Hippocampal formation (tissue), 2 donors: ENCODE data around the gene CLEC9A.
"Not testable (repeated sequence)": the region's sequence is repeated elsewhere in the genome, so short reads cannot be mapped to it uniquely, and the experiment has no call there.

Experiments
- DNase-seq, 2 donors: peaks; one replicate each; lab custom pipeline; 2025; lab: John Stamatoyannopoulos, UW

CLEC9A gene

DNA sequence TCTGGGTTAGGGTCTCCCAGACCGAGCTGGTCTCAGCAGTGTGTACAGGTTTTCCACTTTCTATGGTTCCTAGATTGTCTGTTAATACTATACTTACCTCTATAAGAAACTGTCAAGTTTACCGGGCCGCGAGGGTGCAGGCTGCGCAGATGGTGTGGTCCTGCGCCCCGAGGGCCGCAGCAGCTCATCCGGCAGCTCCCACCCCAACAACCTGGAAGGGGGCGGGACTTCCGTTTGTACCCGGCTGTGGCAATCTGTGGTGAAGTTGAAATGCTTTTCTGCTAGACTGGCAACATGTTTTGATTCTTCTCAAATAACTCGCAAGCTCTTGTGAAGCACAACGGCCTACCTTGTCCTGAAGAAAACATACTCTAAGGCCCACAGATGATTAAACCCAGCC lies at the start of gene CLEC9A:
Gene CLEC9A, plus strand, starts transcription at position 237 of the 400 bp plus-strand sequence. CDS start 22,006 bp downstream, outside the sequence.
- no peak for DNase-seq

DNA sequence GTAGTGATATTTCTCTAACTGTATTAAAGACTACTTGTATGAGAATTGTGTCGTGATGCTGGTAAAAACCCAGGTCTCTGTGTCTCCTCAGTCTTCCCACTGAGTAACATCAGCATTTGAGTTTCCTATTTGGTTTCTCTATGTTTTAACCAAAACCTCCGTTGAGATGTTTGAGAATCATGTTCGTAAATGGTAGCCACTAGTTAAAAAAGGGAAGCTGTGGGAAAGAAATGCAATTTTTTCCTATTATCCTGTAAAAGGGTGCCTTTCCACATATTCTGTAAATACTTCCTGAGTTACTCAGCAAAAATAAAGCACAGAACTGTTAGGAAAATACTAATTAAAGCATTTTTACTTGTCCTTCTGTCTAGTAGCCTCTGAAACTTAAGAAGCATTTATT lies 38.6 kb upstream of the CLEC9A start:
- DNase-seq, result no peak

DNA sequence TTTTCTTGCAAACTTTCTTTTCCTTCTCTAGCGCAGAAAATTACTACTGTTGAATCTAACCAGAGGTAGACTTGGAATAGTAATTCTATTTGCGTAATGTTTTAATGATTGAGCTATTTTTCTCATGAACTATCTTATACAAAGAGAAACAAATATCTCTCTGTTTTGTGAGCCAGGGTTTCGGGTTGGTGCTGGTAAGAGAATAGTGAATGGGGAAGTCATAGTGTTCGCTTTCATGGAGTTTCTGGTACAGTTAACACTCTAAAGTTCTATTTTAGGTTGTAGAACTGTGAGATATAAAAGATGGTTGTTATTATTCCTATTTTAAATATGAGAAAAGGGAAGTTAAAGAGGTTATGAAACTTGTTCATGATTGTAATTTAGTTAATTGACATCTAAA lies 38.2 kb upstream of the CLEC9A start:
- DNase-seq, result peak in 1 of 2 donors; percentile 15

DNA sequence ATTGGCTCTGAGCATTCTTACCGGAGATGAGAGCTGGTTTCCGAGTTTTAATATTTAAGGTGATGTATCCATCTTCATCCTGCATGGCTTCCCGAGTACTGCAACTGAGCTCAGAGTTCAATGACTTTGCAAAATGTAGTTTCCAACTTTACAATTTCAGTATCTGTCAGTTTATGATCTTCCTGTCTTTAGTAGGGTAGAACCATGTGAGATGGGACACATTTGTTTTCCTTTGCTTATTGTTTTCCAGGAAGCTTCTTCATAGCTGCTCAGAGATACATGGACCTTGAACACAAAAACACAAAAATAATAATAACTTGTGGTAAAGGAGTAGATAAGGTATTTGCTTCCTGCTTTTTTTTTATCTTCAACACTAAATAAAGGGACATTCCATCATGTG lies 31.5 kb upstream of the CLEC9A start, which contains the start of gene CLEC1B:
Gene CLEC1B, minus strand, starts transcription at position 106 of the 400 bp plus-strand sequence. Its CDS starts 21 bp downstream, at position 85.
- DNase-seq, result no peak

DNA sequence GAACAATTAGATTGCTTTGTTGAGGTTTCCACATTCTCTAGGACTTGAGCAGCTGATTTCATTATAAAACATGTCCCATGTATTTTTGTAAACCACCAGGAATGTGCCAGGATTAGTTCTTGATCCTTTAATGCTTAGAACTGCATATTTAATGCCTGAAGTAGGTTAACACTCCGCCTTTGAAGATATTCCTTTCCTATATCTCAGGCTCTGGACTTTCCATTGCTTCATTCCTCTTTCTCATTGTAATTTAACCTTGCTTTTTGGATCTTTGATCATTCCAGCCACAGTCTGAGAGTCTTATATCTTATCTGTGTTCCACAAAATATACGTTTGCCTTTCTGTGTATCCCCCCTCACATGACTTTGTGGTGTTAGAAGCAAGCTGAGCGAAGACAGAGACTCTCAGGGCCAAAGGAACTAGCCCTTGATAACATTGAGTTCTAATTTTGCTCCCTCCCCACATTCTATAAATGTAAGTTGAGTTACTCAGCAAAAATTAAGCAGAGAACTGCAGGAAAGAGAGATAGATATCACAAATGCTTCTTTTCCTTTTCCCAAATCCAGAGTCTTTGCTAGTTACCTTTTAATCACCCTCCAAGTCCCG lies 29.2 kb upstream of the CLEC9A start:
- DNase-seq, result no peak

DNA sequence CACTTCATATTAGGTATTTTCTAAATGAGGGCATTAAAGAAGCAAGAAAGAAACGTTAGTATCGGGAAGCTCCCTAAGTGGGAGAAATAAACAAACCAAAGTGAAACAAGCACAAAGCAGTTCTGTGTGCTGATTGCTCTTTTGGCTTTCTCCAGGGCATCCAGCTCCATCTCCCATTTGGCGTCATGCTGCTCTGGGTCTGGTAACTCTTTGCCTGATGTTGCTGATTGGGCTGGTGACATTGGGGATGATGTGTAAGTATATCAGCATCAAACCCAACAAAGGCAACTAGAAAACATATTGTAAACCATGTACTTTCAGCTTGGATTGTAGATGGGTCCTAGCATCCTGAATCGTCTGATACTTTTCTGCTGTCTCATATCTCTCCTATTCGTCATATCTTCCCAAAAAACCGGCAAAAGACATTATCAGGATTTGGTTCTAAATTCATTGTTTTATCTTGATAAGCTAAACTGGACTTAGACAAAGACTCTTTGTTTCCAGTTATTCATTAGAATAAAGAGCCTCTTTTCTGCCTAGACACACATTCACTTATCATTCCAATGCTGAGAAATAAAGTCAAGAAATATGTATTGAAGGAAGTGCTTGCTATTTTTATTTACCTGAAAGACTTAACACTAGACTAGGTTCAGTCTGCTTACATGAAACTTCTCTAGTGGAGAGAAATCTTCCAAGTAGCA lies 17.7 kb upstream of the CLEC9A start:
- no peak for DNase-seq

DNA sequence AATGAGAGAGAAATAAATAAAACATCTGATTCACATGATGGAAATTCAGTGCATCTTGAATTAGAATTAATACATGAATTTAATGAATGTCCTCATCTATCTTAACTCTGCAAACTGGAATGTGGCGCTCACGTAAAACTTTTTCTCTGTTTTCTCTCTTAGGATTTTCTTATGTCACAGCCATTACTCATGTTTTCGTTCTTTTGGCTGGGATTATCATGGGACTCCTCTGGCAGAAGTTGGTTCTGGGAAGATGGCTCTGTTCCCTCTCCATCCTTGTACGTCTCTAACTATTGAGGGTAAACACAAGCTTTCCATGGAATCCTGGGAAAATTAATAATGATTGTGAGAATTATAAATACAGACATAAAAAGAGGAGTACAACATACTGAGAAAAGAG lies 15.0 kb upstream of the CLEC9A start:
- no peak for DNase-seq

DNA sequence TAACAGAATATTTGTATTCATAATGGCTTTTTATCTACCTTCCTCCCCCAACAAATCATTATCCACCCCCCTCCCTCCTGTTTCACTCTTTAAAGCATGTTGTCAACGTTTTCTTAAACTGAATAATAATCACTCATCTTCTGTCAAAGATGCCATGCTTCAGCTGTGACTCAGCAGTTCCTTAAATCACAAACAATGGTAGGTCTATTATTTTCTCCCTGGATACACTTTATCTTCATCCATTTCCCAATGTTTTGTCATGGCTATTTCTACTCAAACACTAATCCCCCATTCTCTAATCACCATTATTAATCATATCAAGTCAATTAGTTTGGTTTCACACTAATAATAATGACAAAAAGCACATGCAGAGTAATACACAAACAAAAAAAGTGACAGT lies 13.6 kb upstream of the CLEC9A start:
- DNase-seq, result no peak

DNA sequence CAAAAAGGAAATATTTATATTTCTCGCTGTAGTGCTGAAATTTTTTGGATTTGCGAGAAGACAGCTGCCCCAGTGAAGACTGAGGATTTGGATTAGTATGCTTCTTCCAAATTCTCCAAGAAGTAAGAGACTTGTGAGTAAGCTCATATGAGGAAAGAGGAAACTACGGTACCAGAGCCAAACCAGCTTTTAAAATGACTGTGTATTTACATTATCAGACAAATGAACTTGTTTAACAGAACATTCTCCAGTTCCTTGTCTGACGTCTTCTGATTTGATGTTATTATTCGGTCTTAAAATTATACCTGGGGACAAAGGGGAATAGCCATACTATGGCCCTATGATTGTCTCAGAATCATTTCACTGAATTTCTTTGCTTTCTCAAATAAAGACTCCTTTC lies 12.1 kb upstream of the CLEC9A start:
- DNase-seq, result no peak

DNA sequence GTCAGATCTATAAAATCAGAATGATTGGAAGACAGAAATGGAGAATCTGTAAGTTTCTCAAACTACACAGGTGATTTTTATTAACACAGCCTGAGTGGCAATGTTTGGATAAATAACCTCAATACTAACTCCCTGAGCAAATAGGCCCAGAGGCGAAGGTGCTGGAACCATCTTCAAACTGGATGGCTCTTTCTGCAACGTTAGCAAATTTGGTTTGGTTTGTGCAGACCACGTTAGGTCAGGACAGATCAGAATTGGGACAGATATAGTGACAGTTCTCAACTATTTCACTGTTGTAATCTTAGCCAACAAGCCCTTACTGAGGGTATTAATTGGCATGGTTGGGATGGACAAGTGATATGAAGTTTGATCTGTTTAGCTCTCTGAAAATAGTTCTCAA lies 9.1 kb upstream of the CLEC9A start:
- DNase-seq, result no peak

DNA sequence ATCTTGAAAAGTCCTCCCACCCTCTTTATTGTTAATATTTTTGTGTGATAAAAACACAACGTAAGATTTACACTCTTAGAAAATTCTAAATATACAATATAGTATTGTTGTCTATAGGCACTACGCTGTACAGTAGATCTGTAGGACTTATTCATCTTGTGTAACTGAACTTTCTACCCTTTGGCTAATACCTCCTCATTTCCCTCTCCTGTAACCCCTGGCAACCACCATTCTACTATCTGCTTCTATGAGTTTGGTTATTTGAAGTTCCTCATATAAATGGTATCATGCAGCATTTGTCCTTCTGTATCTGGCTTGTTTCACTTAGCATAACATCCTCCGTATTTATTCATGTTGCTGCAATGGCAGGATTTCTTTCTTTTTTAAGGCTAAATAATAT lies 5.2 kb upstream of the CLEC9A start:
- DNase-seq, result no peak

DNA sequence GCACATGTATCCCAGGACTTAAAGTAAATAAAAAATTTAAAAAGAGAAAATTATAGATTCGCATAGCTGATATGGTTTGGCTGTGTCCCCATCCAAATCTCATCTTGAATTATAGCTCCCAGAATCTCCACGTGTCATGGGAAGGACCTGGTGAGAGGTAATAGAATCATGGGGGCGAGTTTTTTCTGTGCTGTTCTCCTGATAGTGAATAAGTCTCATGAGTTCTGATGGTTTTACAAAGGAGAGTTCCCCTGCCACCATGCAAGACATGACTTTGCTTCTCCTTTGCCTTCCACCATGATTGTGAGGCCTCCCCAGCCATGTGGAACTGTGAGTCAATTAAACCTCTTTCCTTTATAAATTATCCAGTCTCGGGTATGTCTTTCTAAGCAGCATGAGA lies 3.8 kb upstream of the CLEC9A start:
- not testable (repeated sequence) for DNase-seq

DNA sequence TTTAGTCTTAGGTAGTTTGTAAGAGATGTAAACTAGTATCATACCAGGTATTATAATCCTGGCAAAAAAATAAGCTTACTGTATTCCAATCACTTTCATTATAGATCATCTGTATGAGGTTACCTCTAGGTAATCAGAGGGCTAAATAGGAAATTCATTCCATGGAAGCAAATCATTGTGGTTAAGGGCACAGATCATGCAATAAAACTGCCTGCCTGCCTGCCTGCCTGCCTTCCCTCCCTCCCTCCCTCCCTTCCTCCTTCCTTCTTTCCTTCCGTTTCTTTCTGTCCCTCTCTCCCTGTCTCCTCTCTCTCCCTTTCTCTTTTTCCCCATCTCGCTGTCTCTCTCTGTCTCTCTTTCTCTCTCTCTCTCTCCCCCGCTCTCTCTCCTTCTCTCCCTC lies 3.2 kb upstream of the CLEC9A start:
- DNase-seq, result no peak

DNA sequence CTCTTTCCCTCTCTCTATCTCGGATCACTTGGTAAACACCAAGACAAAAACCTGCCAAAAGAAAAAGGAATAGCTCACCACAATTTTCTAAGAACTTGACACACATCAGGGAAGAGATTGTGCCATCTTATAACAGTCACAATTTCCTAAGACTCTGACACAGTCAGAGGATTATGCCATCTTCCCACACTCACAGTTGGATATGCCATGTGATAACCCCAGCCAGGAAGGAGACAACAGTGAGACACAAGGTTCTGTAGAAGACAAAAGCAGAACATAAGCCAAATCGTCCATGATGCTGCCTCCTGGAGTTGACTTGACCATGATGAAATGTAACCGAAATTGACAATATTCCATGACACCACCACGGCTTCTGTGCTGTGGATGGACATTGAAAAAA lies 2.8 kb upstream of the CLEC9A start:
- DNase-seq, result no peak

DNA sequence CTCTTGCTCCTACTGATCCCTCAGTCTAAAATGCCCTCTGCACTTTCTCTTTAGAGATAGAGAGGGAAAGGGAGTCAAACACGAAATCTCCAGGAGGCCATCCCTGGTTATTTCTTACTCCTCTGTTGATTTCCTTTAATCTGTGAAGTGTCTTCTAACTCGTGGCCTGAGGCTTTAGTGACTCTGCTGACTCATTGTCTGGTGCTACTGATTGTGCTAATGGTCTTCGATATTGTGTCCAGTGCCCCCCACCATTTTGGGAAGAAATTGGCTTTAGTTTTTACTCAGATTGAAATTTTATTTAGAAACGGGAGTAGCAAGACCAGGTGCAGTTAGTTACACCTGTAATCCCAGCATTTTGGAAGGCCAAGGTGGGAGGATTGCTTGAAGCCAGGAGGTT lies 839 bp downstream of the CLEC9A start:
- DNase-seq, result no peak

DNA sequence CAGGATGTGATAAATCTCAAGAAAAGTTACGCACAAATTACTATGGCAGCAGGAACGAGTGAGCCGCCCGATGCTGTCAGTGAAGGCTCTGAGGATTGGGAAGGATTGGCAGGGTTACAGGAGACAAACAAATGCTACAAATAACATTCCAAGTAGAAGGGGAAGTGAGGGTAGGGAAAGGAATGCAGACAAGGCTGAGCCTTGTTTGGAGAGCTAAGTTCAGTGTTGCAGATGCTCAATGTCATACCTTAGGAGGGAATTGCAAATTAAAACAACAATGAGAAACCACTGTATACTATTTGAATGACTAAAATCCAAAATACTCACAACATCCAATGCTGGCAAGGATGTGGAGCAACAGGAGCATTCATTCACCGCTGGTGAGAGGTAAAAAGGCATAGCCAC lies 1.3 kb downstream of the CLEC9A start:
- DNase-seq, result no peak

DNA sequence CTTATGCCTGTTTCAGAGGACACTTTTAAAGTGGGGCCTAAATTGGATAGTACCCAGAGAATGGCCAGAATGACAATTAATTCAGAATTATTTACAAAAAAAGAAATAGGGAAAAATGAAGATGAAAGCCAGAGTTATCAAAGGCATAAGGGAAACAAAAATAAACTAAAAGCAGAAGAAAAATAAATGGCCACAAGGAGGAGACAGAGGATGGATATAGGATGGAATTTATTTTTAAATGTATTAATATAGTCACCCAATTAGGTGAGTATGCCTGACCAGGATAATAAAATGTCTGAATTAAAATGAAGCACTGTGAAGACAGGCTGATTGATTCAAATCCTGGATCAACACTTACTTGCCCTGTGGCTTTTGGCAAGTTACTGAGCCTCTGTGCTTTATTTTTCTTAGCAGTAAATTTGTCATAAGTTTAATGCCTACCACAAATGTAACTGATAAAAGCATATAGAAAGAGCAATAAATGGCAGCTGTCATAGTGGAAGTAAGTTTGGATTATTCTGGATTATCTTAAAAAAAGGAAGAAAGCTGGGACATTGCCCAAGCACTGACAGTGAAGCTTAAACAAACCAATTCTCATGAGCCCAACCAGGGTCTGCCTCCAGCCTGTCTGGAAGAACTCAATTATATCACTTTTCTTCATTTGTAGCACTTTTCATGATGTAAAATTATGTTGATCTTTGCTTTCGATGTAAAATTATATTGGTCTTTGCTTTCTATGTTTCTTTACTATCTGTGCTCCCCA lies 3.5 kb downstream of the CLEC9A start:
- DNase-seq, result no peak

DNA sequence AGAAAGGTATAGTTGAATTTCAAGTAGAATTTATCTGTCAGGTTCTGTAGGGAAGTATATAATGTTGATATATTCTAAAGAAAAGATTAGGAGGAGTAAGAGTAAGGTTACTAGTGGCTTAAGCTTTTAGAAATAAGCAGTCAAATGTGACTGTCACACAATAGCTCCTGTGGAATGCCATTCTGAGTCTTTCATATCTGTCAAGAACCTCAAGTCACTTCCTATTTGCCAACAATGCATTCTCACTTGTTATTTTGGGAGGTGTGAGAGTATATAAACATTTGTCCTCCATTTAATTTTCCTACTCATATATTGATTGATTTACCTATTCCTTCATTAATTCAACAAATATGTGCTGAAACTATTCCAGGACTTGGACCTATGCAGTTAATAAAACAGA lies 11.7 kb downstream of the CLEC9A start:
- DNase-seq, result no peak

DNA sequence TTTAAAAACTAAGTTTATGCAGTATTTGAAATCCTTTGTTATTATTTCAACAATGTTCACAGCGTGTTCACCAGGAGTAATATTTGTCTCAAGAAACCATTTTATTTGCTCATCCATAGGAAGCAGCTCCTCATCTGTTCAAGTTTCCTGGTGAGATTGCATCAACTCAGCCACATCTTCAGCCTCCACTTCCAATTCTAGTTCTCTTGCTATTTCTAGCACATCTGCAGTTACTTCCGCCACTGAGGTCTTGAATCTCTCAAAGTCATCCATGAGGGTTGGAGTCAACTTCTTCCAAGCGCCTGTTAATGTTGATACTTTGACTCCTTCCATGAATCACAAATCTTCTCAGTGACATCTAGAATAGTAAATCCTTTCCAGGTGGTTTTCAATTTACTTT lies 18.0 kb downstream of the CLEC9A start:
- DNase-seq, result no peak

DNA sequence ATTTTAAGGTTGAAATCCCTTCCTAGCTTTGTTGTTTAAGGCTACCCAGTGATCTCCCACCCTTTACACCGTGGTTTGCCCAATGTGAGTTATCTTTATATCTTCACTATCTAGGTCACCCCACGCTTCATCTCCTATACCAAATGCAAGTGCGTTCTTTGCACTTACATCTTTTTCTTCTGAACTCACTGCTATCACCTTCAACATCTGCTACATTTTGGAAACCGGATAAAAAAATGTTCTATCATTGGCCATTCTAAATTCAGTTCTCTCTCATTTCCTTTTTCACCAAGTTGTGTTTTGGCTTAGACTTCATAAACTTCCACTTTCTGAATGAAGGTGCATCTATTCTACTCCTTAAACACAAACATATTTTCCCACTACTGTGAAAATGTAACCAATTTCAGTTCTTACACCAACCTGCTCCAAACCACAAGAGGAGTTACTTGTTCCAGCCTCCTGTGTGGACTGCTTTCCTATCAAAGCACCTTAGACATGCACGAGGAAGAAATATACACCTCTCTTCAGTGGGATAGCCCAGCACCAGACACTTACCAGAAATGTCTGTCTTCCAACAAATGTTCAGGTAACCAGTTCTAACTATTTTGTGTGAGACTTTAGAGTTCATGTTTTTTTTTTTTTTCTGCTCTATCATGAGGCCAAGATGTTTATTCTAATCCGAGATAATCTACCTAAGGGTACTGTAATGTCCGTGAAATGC lies 21.9 kb downstream of the CLEC9A start:
- DNase-seq, result no peak

DNA sequence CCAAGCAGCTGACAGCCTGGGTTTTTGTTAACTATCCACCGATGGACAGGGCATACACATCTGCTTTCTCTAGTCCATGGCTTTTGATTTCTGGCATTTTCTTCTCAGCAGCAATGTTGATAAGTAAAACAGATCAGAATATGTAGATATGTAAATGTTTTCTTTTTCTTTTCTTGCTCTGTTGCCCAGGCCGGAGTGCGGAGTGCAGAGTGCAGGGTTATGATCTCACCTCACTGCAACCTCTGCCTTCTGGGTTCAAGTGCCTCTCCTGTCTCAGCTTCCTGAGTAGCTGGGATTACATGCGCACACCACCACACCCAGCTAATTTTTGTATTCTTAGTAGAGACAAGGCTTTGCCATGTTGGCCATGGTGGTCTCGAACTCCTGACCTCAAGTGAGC lies 27.9 kb downstream of the CLEC9A start:
- DNase-seq, result no peak

DNA sequence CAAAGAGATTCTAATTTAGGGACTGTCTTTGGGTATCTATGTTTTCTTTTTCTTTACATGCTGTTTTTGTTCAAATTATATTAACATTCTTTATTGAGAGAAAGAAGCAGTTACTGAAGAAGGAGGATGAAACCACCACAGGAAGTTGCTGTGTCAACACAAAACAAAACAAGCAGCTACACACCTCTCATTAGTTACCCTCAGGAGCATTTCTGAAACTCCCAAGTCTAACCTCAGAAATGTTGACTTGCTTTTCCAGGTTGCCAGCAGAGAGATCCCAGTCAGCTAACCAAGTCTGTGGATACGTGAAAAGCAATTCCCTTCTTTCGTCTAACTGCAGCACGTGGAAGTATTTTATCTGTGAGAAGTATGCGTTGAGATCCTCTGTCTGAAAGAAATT lies 34.8 kb downstream of the CLEC9A start:
- no peak for DNase-seq
